ENCODE data around the gene DCTN1.
A peak's percentile ranks its signal among the peaks of the same experiment; 100 is the strongest.
"Not testable (repeated sequence)": the region's sequence is repeated elsewhere in the genome, so short reads cannot be mapped to it uniquely, and the experiment has no call there.

Gene DCTN1

GRCh38 chr2:74379851-74380789 is at the start of gene DCTN1:
Gene DCTN1 (minus strand): TSS chr2:74380311. CDS start chr2:74380037, 274 bp downstream.
- no peak for DNase-seq (ENCODE audit: low read depth)

- DNase-seq (ENCODE audit: low read depth) = no peak
Measured at GRCh38 chr2:74428675-74429074, 48.6 kb upstream of the DCTN1 start.

- DNase-seq (ENCODE audit: low read depth) = no peak
Measured at GRCh38 chr2:74427551-74427950, 47.4 kb upstream of the DCTN1 start.

- DNase-seq (ENCODE audit: low read depth) = no peak
Measured at GRCh38 chr2:74426181-74426758, 46.2 kb upstream of the DCTN1 start.

GRCh38 chr2:74425523-74425922 is 45.4 kb upstream of the DCTN1 start:
- no peak for DNase-seq (ENCODE audit: low read depth)

- no peak for DNase-seq (ENCODE audit: low read depth)
Measured at GRCh38 chr2:74424995-74425406, 44.9 kb upstream of the DCTN1 start.

GRCh38 chr2:74424139-74424992 is 44.3 kb upstream of the DCTN1 start:
- no peak for DNase-seq (ENCODE audit: low read depth)

- no peak for DNase-seq (ENCODE audit: low read depth)
Measured at GRCh38 chr2:74423231-74424095, 43.4 kb upstream of the DCTN1 start.

- peak; percentile 96 for DNase-seq (ENCODE audit: low read depth)
Measured at GRCh38 chr2:74421221-74421870, 41.2 kb upstream of the DCTN1 start, which contains the start of the genes C2orf81 and WDR54. Gene C2orf81 (minus strand): TSS chr2:74421619. CDS start chr2:74421560, 59 bp downstream. Gene WDR54 (plus strand): TSS chr2:74421730. CDS start chr2:74422154, 424 bp downstream.

GRCh38 chr2:74420443-74421103 is 40.5 kb upstream of the DCTN1 start:
- DNase-seq (ENCODE audit: low read depth) = not testable (repeated sequence)

GRCh38 chr2:74420006-74420405 is 39.9 kb upstream of the DCTN1 start:
- DNase-seq (ENCODE audit: low read depth) = no peak

GRCh38 chr2:74419345-74419744 is 39.2 kb upstream of the DCTN1 start:
- no peak for DNase-seq (ENCODE audit: low read depth)

- DNase-seq (ENCODE audit: low read depth) = no peak
Measured at GRCh38 chr2:74418312-74418711, 38.2 kb upstream of the DCTN1 start.

GRCh38 chr2:74417763-74418162 is 37.7 kb upstream of the DCTN1 start:
- no peak for DNase-seq (ENCODE audit: low read depth)

GRCh38 chr2:74417197-74417596 is 37.1 kb upstream of the DCTN1 start:
- no peak for DNase-seq (ENCODE audit: low read depth)

GRCh38 chr2:74416778-74417177 is 36.7 kb upstream of the DCTN1 start:
- no peak for DNase-seq (ENCODE audit: low read depth)

- DNase-seq (ENCODE audit: low read depth) = no peak
Measured at GRCh38 chr2:74415762-74416395, 35.8 kb upstream of the DCTN1 start.

- DNase-seq (ENCODE audit: low read depth) = no peak
Measured at GRCh38 chr2:74414881-74415761, 35.0 kb upstream of the DCTN1 start.

- no peak for DNase-seq (ENCODE audit: low read depth)
Measured at GRCh38 chr2:74414441-74414840, 34.3 kb upstream of the DCTN1 start.

Measured in activated T-cell treated with anti-CD3 and anti-CD28 coated beads for 48 hours (primary cell).